ENCODE results near the gene JPH4. TPM values are rescaled to one million over a fixed set of nuclear protein-coding genes. Genes with fewer than 3 reads are reported as not detected.

Gene JPH4
- total RNA-seq, 4 donors from 2014 or later = 0.09 TPM; not detected in 3

- intact Hi-C loops (cut with DNase I; ENCODE audit: low total_unique reads) (no loop called here), in situ Hi-C loops (cut with MboI; ENCODE audit: low sequenced_read_pairs in 4 of 4) (no loop called here)
- DNase-seq (no peak), ATAC-seq (no peak)
- no peak overlapping the region for H3K27ac ChIP-seq
- no peaks in the 10 kb centered on the region for H3K9me3 ChIP-seq
- H3K4me3 ChIP-seq = no peak overlapping the region
- no peaks in the 10 kb centered on the region for H3K36me3 ChIP-seq
- H3K4me1 ChIP-seq = peaks cover 0 to 4% of the 10 kb centered on the region in 2 donors
- no peaks in the 10 kb centered on the region for H3K27me3 ChIP-seq
- no peak for TF ChIP-seq CTCF (IDR thresholded peaks at IDR 0.05 in 4 of 5, conservative IDR thresholded peaks at IDR 0.05 in 1 of 5)
- TF ChIP-seq POLR2A (IDR thresholded peaks at IDR 0.05) = no peak
Measured at GRCh38 chr14:23520899-23521533, 57.6 kb downstream of the JPH4 start.

GRCh38 chr14:23518709-23519108 is 59.9 kb downstream of the JPH4 start:
- in situ Hi-C loops (cut with MboI; ENCODE audit: low sequenced_read_pairs in 4 of 4) = no loop called here
- ATAC-seq (no peak), DNase-seq (no peak)
- no peaks in the 10 kb centered on the region for H3K27me3 ChIP-seq
- H3K27ac ChIP-seq = no peak overlapping the region
- no peaks in the 10 kb centered on the region for H3K9me3 ChIP-seq
- intact Hi-C loops (cut with DNase I; ENCODE audit: low total_unique reads) = no loop called here
- no peak overlapping the region for H3K4me3 ChIP-seq
- TF ChIP-seq CTCF (IDR thresholded peaks at IDR 0.05 in 4 of 5, conservative IDR thresholded peaks at IDR 0.05 in 1 of 5) (no peak), POLR2A (IDR thresholded peaks at IDR 0.05) (no peak)
- H3K36me3 ChIP-seq = no peaks in the 10 kb centered on the region
- peaks cover 0 to 4% of the 10 kb centered on the region in 2 donors for H3K4me1 ChIP-seq

Other genes starting within 250 kb of the JPH4 start
- gene SLC22A17, start 225.9 kb downstream of the JPH4 start, total RNA-seq = 1 to 10 TPM in 2 of 4 donors, under 1 TPM in 2; 0.68 to 2.7 (median 1.4) TPM
- 1 to 10 TPM in 3 of 4 donors, under 1 TPM in 1; 0.31 to 4.1 (median 1.6) TPM for gene EFS, start 213.6 kb downstream of the JPH4 start, total RNA-seq
- gene IL25, start 206.0 kb downstream of the JPH4 start, total RNA-seq = not detected
- 1 to 10 TPM in 1 of 4 donors, not detected in 3; 1.7 TPM for gene CMTM5, start 201.7 kb downstream of the JPH4 start, total RNA-seq
- 1,000 to 10,000 TPM in 1 of 4 donors, 100 to 1,000 TPM in 1, 10 to 100 TPM in 2; 20.4 to 1,496 (median 303) TPM for gene MYH6, start 170.5 kb downstream of the JPH4 start, total RNA-seq
- 1,000 to 10,000 TPM; 1,360 to 5,274 (median 3,359) TPM for gene MYH7, start 143.1 kb downstream of the JPH4 start, total RNA-seq
- 10 to 100 TPM; 27.9 to 41.9 (median 36.1) TPM for gene NGDN, start 109.1 kb downstream of the JPH4 start, total RNA-seq
- gene ZFHX2, start 27.0 kb downstream of the JPH4 start, total RNA-seq = under 1 TPM in 3 of 4 donors, not detected in 1; 0.23 to 0.44 (median 0.41) TPM
- gene THTPA, start 22.5 kb downstream of the JPH4 start, total RNA-seq = 10 to 100 TPM; 13.2 to 32.9 (median 21.4) TPM
- gene AP1G2, start 11.0 kb downstream of the JPH4 start, total RNA-seq = 10 to 100 TPM in 1 of 4 donors, 1 to 10 TPM in 3; 1.5 to 31.5 (median 7.8) TPM
- not detected for gene DHRS2, start 57.6 kb upstream of the JPH4 start, total RNA-seq

All from gastrocnemius medialis (tissue), 4 donors.